ENCODE results near the gene LRRTM3. TPM values are rescaled to one million over a fixed set of nuclear protein-coding genes. Genes with fewer than 3 reads are reported as not detected.

Gene LRRTM3
- polyA plus RNA-seq, 1 of the 3 experiments (the other 2 are of a cell fraction), result not detected

DNA sequence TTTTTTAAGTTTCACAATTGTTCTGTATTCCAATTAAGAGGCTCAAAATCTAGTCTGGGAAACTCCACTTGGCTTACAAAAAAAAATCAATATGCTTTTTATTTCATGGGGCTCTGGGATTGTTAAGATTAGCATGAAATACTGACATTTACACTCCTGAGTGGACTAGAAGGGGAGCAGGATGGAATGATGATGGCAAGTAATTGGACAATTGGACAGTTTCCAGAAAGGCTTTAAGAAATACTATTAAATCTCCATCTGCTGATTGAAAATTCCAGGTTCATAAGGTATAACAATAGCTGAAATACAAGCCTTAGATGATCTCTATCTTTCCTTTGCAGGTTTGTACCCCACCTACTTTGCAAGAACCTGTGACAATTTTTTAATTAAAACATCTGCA, 184.4 kb downstream of the LRRTM3 start:
- H3K36me3 ChIP-seq (replicated peaks in 1 of 2; ENCODE audit: control insufficient read depth in 1 of 2, insufficient read depth in 2 of 2, low read length in 1 of 2), result no peaks in the 10 kb centered on the region
- H3F3A ChIP-seq (replicated peaks; ENCODE audit: insufficient read depth), result no peaks in the 10 kb centered on the region
- no peak for DNase-seq
- H3K79me2 ChIP-seq (ENCODE audit: insufficient read depth), result no peaks in the 10 kb centered on the region
- CTCF ChIA-PET, result no interaction called here
- no peaks in the 10 kb centered on the region for H3K9me3 ChIP-seq
- TF ChIP-seq CTCF (IDR thresholded peaks at IDR 0.05) (no peak), EP300 (IDR thresholded peaks at IDR 0.05; ENCODE audit: borderline replicate concordance in 1 of 2, low read depth in 1 of 2, low read length in 1 of 2) (no peak), IRF3 (IDR thresholded peaks at IDR 0.05; ENCODE audit: low read depth, low read length) (no peak), FOXM1 (IDR thresholded peaks at IDR 0.05; ENCODE audit: low read depth) (no peak), JUND (IDR thresholded peaks at IDR 0.05) (no peak), NFIC (IDR thresholded peaks at IDR 0.05; ENCODE audit: borderline replicate concordance) (no peak), SMC3 (IDR thresholded peaks at IDR 0.05; ENCODE audit: low read depth, low read length) (no peak), TCF12 (IDR thresholded peaks at IDR 0.05) (no peak), GABPA (IDR thresholded peaks at IDR 0.05; ENCODE audit: low read depth) (no peak), ZBTB33 (IDR thresholded peaks at IDR 0.05; ENCODE audit: borderline replicate concordance, low read depth) (no peak), RAD21 (IDR thresholded peaks at IDR 0.05; ENCODE audit: low read length) (no peak), PBX3 (IDR thresholded peaks at IDR 0.05) (no peak), SIN3A (IDR thresholded peaks at IDR 0.05; ENCODE audit: borderline replicate concordance, low read depth, low read length) (no peak), RXRA (IDR thresholded peaks at IDR 0.05; ENCODE audit: borderline replicate concordance, low read depth) (no peak), YY1 (IDR thresholded peaks at IDR 0.05; ENCODE audit: low read depth) (no peak), NRF1 (IDR thresholded peaks at IDR 0.05; ENCODE audit: low read depth, low read length) (no peak), MEF2A (IDR thresholded peaks at IDR 0.05; ENCODE audit: borderline replicate concordance, low read depth) (no peak)
- TF ChIP-seq, protein P1, sequence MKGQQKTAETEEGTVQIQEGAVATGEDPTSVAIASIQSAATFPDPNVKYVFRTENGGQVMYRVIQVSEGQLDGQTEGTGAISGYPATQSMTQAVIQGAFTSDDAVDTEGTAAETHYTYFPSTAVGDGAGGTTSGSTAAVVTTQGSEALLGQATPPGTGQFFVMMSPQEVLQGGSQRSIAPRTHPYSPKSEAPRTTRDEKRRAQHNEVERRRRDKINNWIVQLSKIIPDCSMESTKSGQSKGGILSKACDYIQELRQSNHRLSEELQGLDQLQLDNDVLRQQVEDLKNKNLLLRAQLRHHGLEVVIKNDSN (IDR thresholded peaks at IDR 0.05; ENCODE audit: borderline replicate concordance, low read depth), result no peak
- no peaks in the 10 kb centered on the region for H3K27me3 ChIP-seq (ENCODE audit: insufficient read depth)
- no peaks in the 10 kb centered on the region for H3K4me1 ChIP-seq (ENCODE audit: control insufficient read depth in 1 of 2, insufficient read depth in 2 of 2, low read depth in 1 of 2, low read length in 1 of 2)
- H2AFZ ChIP-seq (ENCODE audit: low read depth), result no peak overlapping the region
- H3K4me2 ChIP-seq, result no peak overlapping the region
- no peaks in the 10 kb centered on the region for H3K9me2 ChIP-seq
- no peaks in the 10 kb centered on the region for H4K20me1 ChIP-seq (ENCODE audit: insufficient read depth)
- POLR2A ChIA-PET, result no interaction called here
- H3K4me3 ChIP-seq (ENCODE audit: low read depth in 2 of 2, low read length in 1 of 2), result no peak overlapping the region
- H3K9ac ChIP-seq, result no peak overlapping the region
- no peak overlapping the region for H3K27ac ChIP-seq (ENCODE audit: low read depth in 2 of 2, low read length in 1 of 2)
